HG03469 (cell line): ENCODE data around the gene SELENOF.

ENCODE experiments used
- ATAC-seq: cut with Tn5 transposase; IDR thresholded peaks from one replicate; pipeline ENCODE4 v1.9.1; 2021; ENCODE audit warnings: mild to moderate bottlenecking, moderate library complexity, moderate number of reproducible peaks; ENCODE audit not compliant: unreplicated experiment

SELENOF gene

GRCh38 chr1:86860424-86860823, 53.5 kb downstream of the SELENOF start:
- ATAC-seq, result no peak

GRCh38 chr1:86860020-86860419, 53.9 kb downstream of the SELENOF start:
- no peak for ATAC-seq

GRCh38 chr1:86858524-86859261, 55.2 kb downstream of the SELENOF start:
- no peak for ATAC-seq

- ATAC-seq, result no peak
These were observed 57.7 kb downstream of the SELENOF start for GRCh38 chr1:86856196-86856595.

GRCh38 chr1:86854352-86854751, 59.6 kb downstream of the SELENOF start:
- ATAC-seq, result no peak

- no peak for ATAC-seq
These were observed 61.0 kb downstream of the SELENOF start for GRCh38 chr1:86852782-86853408.

GRCh38 chr1:86852289-86852688, 61.6 kb downstream of the SELENOF start:
- no peak for ATAC-seq

GRCh38 chr1:86849756-86850155, 64.2 kb downstream of the SELENOF start:
- no peak for ATAC-seq

- ATAC-seq, result no peak
These were observed 65.3 kb downstream of the SELENOF start for GRCh38 chr1:86848654-86849053.

- no peak for ATAC-seq
These were observed 67.7 kb downstream of the SELENOF start for GRCh38 chr1:86846164-86846647.

GRCh38 chr1:86845514-86845913, 68.4 kb downstream of the SELENOF start:
- ATAC-seq, result no peak

GRCh38 chr1:86841116-86841515, 72.8 kb downstream of the SELENOF start:
- no peak for ATAC-seq

GRCh38 chr1:86833461-86834215, 80.3 kb downstream of the SELENOF start:
- no peak for ATAC-seq

GRCh38 chr1:86832433-86832832, 81.5 kb downstream of the SELENOF start:
- ATAC-seq, result no peak

- ATAC-seq, result no peak
These were observed 84.6 kb downstream of the SELENOF start for GRCh38 chr1:86829321-86829720.

GRCh38 chr1:86828024-86828423, 85.9 kb downstream of the SELENOF start:
- ATAC-seq, result no peak

GRCh38 chr1:86826856-86827255, 87.1 kb downstream of the SELENOF start:
- no peak for ATAC-seq

- no peak for ATAC-seq
These were observed 88.6 kb downstream of the SELENOF start for GRCh38 chr1:86825319-86825718.

- no peak for ATAC-seq
These were observed 90.0 kb downstream of the SELENOF start for GRCh38 chr1:86823821-86824500.

GRCh38 chr1:86823386-86823785, 90.5 kb downstream of the SELENOF start:
- no peak for ATAC-seq

GRCh38 chr1:86822459-86822858, 91.5 kb downstream of the SELENOF start:
- ATAC-seq, result no peak
